Activated CD8-positive, alpha-beta memory T cell treated with anti-CD3 and anti-CD28 coated beads, Interleukin-2, amount 50 U/mL, for 48 hours (primary cell): Measurements from ENCODE around the gene TRIM66.
A peak's percentile ranks its signal among the peaks of the same experiment; 100 is the strongest.

Experiments used
- DNase-seq: peaks from one replicate; pipeline ENCODE4 v3.0.0-alpha.2; 2020

Gene TRIM66, protein sequence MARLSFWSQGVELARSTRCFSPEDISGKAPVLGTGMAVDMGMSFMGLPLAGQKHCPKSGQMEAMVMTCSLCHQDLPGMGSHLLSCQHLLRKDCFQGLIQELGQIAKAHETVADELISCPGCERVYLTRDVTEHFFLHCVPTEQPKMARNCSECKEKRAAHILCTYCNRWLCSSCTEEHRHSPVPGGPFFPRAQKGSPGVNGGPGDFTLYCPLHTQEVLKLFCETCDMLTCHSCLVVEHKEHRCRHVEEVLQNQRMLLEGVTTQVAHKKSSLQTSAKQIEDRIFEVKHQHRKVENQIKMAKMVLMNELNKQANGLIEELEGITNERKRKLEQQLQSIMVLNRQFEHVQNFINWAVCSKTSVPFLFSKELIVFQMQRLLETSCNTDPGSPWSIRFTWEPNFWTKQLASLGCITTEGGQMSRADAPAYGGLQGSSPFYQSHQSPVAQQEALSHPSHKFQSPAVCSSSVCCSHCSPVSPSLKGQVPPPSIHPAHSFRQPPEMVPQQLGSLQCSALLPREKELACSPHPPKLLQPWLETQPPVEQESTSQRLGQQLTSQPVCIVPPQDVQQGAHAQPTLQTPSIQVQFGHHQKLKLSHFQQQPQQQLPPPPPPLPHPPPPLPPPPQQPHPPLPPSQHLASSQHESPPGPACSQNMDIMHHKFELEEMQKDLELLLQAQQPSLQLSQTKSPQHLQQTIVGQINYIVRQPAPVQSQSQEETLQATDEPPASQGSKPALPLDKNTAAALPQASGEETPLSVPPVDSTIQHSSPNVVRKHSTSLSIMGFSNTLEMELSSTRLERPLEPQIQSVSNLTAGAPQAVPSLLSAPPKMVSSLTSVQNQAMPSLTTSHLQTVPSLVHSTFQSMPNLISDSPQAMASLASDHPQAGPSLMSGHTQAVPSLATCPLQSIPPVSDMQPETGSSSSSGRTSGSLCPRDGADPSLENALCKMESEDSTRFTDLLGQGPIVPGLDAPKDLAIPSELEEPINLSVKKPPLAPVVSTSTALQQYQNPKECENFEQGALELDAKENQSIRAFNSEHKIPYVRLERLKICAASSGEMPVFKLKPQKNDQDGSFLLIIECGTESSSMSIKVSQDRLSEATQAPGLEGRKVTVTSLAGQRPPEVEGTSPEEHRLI (N-terminal part only)

DNA sequence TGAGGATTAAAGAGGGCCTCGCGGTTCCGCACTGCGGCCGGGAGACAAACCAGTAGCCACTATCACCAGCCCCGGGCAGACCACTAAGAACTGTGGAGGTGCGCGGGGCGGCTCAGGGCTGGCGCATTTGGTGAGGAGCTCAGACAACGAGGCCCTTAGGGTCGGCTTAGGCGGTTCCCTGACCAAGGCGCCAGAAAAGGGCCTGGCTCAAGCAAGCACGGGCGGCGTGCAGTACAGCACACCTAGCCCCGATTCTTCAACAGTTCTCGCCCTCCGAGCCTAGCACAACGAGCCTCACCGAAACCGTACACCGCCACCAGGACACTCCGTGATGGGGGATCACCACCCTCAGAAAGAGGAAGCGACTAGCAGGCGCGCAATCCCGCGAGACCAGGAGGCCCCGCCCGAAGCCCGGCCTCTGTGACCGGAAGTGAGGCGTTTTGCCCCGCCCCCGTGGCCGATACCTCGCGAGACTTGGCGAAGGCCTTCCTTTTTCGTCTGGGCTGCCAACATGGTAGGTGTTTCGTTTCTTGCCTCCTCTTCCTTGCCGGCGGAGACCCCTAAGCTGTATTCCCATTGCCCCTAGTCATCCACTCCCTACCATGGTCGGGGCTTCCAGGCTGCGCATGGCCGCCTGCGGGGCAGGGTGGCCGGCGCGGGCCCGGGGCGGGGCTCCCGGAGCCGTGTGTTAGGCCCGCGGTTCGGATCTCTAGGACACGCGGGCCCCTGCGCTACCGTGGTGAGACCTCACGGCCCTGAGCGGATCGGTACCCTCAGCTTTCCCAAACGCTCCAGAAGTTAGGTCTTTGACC lies at the start of gene TRIM66, which contains the start of gene RPL27A:
Gene TRIM66 (minus strand): TSS at position 363 of the 812 bp plus-strand sequence. CDS start 10,391 bp downstream, outside the sequence.
Gene RPL27A (plus strand): TSS at position 490 of the 812 bp plus-strand sequence. CDS start 22 bp downstream, at position 512.
- DNase-seq, result peak; percentile 99

DNA sequence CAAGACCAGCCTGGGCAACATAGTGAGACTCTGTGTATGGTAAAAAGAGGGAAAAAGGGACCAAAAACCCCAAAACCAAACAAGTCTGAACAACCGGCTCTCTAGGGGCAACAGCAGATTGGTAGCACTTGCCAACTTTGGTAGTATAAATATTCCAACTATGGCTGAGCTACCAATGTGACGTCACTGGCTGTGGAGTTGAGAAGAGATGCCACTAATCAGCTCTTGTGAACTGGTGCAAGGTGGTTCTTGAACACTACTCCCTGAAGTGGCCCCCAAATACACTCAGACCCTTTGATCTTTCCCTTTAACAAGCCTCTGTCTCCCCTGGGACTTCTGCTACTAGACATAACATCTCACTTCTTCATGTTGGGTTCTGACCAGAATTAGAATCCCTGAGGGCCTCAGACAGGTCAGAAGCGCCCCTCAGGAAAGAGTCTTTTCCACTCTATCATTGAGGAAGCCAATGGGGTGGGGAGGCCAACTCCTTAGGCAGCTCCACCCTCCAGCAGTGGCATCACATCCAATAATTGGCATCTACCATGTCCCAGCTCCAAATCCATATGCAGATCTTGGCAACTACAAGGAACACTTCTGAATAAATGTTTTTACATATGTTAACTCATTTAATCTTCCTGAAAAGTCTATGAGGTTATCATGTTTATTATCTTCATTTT lies 49.3 kb upstream of the TRIM66 start:
- no peak for DNase-seq

DNA sequence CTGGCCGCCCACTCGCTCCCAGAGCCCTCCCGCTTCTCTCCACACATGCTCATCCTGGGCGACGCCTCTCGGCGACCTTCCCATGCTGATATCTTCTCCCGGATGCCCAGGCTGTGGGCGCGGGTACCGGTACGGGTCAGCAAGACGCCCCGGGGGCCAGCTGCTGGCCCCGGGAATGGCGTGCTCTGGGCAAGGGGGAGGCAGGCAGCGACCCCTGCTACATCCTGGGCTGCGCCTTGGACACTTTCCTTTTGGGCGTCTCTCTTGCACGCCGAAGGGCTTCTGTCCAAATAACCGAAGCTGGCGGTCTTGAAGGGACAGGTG lies 48.2 kb upstream of the TRIM66 start:
- DNase-seq, result no peak

DNA sequence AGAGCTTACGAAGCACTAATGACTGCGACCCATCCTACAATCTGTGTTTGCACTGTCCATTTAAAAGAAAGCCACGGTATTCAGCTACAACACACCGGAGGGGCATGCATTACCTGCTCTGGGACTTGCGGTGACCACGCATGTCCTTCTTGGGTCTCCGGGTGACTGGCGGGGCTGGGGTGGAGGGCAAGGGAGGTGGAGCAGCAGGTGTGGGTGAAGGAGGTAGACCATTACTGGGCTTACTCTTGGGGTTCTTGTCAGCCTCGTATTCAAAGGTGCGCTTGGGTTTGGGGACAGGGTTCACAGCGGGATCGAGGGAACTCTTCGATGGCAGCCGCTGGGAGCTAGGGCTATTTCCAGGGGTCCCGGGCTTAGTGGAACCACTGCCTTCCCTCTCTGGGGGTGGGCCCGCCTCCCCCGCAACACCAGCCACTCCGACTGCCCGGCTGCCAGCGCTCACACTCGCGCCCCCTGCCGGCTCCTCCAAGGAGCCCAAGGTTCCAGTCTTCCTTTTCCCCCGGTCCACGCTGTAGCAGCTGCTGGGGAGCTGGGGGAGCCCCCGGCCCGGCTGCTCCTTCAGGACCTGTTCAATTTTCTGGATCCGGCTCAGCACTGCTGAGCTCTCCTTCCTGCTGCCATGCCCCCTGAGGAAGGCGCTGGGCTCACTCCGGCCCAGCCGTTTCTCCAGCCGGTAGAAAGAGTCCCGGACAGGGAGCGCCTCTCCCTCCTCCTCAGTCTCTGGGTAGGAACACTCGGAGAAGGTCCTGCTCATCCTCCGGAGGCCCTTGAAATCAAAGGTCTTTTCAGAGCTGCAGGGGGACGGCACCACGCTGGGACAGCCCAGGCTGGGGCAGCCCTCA lies 47.6 kb upstream of the TRIM66 start:
- no peak for DNase-seq

DNA sequence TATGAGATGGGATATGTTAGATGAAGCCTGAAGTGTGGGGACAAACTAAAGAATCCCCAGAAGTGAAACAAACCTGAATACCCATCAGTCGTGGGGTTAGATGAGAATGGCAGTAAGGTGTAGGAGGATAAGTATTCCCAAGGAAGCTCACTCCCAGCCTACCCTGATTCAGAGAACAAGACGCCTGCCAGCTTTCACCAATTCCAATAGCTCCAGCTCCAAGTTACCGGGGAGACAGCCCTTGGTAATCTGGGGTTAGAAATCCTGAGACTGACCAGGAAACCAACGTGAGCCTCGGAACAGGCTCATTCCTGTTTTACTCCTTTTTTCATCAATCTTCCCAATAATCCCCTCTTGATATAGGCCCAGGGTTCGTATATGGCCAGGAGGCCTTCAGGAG lies 46.6 kb upstream of the TRIM66 start:
- DNase-seq, result no peak

DNA sequence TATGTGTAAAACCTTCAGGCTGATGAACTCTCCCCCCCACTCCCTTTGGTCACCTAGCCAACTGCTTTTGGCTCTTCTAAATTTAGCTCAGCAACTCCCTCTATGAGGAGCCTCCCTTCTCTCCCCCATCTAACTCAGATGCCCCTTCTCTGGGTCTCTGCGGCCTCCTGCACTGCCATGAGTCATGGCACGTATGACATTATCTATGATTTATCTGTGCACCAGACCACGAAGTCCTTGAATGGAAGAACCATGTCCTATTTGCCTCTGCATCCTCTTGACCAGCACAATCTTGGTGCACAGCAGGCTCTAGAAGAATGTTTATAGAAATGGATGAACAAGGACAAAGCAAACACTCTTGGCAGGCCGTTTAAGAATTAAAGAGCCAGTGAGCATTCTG lies 46.1 kb upstream of the TRIM66 start:
- DNase-seq, result no peak

DNA sequence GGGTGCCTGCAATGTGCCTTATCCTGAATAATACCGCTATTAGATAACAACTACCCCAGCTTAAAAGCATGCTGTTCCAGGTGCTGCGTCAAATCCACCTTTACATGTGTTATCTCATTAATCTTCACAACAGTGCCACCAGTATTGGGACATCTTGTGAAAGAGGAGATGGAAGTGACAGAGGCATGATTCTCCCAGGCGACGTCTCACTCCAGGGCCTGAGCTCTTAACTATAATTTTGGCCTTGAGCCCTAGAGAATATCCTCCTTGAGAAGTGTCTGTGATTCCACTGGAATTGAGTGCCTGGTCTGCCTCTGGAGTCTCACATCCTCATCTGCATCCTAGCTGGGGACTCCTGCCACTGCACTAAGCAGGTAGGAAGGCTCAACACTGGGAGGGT lies 43.9 kb upstream of the TRIM66 start:
- no peak for DNase-seq

DNA sequence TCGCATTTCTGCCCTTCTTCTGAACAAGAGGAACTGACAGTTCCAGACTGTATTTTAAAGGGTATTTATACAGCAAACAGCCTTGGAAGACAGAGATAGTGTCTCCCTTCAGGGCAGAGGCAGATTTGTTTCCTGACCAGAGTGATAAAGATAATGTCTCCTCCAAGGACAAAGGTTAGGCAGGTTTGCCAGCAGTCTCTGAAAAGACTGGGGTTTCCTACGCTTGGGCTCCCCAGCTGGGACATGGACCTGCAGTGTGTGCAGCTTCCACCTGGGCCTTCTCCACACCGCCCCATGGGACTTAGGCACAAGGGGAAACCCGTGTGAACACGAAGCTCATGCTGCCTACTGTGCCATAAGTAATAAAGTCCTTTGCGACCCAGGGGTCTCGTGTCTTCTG lies 42.2 kb upstream of the TRIM66 start:
- no peak for DNase-seq

DNA sequence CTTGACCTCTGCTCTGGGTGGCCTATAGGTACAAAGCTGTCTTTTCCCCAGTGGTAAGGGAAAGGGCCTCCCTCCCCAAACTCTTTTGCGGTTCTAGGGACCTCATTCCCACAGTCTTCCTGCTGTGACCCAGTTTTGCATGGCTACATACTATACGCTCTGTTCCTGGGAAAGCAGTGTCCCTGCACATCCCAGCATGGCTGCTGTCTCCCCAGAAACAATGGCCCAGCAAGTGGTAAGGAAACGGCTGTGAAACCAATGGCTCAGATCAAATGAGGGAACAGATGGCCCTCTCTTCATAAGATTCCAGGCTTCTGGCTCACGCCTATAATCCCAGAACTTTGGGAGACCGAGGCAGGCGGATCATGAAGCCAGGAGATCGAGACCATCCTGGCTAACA lies 41.2 kb upstream of the TRIM66 start:
- DNase-seq, result no peak

DNA sequence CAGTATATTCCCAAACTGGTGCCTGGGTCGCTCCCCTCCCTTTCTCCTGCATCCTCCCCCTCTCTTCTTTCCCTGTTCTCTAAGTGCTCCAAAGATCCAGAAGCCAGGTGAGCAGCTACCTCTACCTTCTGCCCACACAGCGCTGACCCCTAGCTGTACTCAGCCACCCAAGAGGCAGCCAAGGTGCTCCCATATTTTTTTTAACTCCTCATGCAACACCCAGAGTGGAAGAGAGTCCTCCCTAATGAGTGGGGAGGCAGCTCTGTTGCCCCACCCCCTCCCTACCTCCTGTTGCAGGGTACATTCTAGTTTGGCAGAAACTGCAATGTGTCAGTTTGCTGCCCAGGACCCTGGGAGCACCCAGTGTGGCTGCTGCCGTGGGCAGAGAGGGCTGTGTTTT lies 40.3 kb upstream of the TRIM66 start:
- DNase-seq, result no peak

DNA sequence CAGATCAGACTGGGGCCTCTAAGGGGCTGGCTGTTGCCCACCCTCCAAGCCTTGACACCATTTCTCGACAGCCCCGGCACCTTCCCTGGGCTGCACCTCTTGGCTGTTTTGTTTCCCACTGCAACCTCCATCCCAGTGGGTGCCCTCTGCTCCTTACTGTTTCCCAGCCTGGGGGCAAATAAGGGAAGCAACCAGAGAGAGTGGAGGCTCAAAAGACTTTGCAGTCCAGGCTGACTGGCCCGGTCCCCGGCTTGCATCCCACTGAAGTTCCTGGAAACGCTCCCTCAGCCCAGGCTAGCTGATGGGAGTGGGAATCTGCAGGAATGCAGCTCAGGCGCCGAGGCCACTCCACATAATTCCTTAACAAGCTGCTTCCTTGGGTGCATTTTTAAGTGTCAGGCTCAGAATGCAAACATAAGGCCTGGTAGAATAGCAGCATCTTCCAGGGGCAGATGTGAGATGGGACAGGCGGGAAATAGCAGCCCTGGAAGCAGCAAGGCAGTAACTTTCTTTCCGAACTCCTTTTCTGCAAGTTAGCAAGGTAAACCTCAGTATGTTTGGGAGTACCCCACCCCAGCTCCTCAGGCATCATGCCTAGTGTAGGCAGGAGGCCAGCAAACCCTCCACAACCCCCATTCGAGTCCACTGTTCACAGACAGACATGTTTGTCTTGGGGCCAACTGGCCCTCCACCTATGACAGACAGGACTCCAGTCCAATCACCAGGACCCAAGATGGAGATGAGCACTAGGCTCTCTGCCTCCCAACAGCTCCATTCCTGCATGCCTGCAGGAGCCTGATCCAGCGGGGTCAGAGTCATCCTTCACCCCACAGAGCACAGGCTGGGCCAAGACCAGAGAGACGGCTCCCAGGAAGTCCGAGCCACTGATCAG lies 39.4 kb upstream of the TRIM66 start:
- DNase-seq, result no peak

DNA sequence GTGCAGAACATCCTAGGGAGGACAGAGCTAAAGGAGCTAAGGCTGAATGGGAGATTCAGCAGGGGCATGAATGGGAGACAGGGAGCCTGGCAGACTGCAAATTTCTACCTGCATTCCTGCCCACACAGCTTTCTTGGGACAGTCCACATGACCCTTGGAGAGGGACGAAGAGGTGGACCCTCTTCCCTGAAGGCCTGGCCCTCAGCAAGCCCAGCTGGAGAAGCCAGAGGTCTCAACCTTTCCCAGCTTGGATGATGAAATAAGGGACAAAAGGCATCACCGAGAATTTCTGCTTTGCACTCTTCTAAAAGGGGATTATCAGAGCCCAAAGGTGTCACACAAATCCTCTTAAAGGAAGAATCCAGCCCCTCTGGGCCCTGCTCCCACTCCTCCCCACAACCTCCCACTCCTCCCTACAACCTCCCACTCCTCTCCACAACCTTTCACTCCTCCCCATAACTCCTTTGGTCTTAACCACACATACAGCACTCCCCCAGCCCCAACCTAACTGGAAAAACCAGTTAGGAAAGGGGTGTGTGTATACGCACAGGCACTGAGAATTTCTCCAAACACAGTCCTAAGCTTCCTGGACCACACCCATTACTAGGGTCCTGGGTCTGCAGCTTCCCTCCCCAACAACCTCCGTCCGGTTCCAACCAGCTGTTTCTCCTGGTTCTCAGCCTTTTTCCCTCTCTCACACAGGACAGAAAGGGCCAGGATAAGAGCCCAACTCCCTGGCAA lies 38.6 kb upstream of the TRIM66 start:
- no peak for DNase-seq

DNA sequence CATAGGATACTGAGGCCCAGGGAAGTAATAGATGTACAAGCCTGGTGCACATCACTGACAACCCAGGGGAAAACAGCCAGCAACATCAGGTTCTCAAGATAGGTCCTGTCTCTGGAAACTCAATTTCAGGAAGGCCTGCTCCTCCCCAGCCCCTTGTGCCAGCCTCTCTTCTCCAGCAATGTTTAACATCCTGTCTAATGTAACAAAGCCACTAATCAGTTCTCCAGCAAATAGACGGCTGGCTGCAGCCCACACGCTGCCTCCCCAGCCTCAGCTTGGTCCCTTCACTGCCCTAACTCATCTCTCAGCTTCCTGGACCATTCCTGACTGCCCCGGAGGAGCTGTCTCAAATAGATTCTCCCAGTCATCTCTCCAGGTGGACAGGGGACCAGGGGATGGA lies 37.9 kb upstream of the TRIM66 start:
- DNase-seq, result no peak

DNA sequence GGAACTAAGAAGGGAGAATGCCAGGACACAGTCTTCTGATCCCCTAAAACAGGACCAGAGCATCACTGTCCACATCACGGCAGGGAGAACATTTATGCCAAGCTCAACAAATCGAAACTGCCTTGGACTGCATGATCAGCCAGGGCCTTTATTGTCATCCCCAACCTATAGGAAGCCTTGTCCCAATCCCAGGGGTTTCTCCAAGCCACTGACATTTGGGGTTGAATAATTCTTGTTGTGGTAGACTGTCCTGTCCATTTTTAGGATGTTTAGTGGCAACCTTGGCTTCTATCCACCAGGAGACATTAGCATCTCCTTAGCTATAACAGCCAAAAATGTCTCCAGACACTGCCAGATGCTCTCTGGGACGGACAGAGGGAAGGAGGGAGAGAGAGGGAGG lies 37.3 kb upstream of the TRIM66 start:
- no peak for DNase-seq

DNA sequence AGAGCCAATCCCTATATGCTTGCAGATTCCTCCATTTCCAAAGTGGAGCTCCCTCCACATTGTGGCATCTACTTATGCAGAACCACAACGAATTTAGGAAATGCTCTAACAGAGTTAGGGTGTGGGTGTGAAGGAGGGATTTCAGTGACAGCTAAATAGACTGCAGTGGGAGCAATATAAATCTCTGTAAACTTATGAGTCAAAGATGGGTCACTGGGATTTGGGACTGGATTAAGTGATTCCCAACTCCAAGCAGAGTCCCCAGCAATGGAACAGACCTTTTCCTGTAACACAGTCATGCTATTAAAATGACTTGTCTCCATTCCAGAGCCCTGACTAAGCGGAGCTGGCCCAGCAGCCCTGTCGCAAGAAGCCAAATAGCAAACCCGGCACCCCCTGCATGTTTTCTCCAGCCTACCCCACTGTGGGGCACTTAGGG lies 36.8 kb upstream of the TRIM66 start:
- DNase-seq, result no peak

DNA sequence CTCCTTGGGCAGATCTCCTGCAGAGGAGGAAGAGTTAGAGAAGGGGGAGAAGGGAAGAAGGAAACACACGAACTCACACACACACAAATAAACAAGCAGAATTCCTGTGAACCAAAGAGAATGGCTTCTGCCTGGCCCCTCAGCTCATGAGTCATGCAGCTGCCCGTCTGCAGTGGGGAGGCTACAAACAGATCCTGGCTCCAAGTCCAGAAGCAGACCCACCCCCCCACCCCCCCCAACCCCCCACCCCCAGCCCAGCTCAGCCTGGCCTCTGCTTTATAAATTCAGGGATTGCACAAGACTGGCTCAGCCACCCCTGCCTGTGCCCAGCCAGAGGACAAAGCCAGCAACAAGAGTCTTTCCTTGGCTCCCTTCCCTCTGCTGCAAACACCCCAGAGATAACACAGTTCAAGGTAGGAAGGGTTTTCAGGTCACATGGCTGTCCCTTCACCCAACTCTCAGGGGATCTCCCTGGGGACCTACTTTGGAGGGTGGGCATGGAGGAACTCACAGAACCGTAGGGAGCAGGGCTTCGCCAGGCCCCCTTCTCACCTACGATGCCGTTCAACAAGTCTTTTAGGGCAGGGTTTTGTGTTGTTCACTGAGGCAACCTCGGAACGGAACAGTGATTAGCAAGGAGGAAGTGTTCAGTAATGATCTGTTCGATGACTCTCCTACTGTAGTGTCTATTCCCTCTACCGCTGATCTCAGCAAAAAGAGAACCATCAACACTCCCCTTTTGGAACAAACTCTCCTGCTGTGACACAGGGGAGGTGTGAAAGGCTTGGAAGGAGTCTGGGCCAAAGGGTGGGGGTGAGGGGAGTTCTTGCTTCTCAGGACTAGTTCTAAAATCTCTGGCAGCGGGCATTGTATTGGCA lies 35.6 kb upstream of the TRIM66 start:
- DNase-seq, result no peak

DNA sequence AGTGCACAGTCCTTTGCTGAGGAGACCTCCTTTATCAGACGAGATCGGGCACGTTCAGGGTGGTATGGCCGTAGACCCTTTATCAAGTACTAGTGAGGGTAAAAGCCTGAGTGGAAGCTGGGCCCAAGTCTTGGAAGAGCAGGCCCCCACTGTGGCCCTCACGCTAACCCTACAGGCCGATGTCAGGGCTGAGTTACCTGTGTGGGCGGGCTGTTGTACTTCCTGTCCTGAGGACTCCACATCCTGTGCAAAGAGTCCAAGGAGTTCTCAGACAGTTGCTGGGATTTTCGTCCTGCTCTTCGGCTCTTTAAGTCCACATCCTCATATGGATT lies 35.0 kb upstream of the TRIM66 start:
- DNase-seq, result no peak

DNA sequence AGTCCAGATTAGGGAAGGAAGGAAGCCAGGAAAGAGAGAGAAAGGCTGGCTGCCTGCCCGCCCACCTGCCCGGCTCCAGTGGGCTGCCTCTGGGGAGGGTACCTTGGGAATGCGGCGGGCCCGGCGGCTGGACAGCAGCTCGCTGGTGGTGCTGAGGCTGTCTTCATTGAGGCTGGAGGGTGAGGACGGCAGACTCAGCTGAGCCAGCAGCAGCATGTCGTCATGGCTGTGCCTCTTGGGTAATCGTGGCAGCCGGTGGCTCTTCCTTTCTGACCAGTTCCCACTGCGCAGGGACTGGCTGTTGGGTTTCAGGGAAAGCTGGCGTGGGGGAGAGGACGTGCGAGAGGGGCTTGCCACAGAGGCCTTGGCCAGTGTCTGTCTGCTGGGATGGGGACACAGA lies 33.0 kb upstream of the TRIM66 start:
- DNase-seq, result no peak
